ELF-1 (cell line): Measurements from ENCODE around the gene SLC7A5.
A peak's percentile ranks its signal among the peaks of the same experiment; 100 is the strongest.
"Not testable (repeated sequence)": the region's sequence is repeated elsewhere in the genome, so short reads cannot be mapped to it uniquely, and the experiment has no call there.

Source experiments
- DNase-seq: peaks from one replicate; pipeline ENCODE4 v3.0.0-alpha.2; 2016; ENCODE audit warnings: low read depth, low spot score

SLC7A5 gene

DNA sequence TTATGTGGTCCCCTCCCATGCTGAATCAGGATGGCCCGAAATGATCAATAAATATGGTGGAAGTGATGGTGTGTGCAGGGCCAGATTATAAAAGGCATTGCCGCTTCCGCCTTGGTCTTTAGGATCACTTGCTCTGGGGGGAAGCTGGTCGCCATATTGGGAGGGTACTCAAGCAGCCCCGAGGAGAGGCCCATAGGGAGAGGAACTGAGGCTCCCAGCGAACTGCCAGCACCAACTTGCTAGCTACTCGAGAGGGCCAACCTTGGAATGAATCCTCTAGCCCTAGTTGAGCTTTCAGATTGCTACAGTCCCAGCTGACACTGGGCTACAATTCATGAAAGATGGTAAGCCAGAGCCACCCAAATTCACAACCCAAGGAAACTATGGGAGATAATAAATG lies 19.0 kb upstream of the SLC7A5 start:
- DNase-seq = not testable (repeated sequence)

DNA sequence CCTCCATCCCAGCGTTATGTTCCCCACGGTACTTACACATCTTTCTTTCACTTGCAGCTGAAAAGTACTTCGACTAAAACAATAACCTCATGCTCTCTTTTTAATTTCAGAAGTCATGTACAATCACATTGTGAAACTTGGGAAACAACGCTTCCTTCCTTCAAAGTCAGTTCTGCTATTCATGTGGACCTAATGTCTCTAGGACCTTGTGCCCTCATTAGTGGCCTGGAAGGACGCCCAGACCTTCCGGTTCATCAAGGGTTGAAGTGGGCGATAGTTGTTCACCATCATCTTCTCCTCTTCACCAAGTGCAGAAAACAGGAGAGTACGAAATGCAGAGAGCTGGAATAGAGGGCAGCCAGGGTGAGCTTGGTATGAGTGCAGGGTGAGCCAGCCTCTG lies 18.6 kb upstream of the SLC7A5 start:
- not testable (repeated sequence) for DNase-seq

DNA sequence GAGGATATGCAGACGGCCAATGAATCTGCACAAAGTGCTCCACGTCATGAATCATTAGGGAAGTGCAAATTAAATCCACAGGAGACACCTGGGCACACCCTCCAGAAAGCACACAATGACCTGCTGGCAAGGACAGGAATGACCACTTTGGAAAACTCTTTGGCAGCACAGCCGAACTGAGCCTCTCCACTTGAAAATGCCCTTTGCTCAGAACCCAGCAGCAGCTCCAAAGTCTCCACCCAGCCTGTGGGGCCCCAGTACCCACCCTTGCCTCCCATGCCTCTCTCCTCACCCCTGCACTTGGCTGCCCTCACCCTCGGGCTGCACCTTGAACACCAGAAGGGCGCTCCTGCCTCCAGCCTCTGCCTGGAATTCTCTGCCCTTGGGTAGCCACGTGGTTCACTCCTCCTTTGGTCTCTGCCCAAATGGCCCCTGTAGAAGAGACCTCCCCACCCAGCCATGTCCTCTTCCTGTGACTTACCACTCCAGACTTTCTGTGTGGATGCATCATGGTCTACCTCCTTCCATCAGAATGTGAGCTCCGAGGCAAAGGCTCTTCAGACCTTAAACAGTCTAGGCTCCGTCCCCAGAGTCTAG lies 16.2 kb upstream of the SLC7A5 start:
- not testable (repeated sequence) for DNase-seq

DNA sequence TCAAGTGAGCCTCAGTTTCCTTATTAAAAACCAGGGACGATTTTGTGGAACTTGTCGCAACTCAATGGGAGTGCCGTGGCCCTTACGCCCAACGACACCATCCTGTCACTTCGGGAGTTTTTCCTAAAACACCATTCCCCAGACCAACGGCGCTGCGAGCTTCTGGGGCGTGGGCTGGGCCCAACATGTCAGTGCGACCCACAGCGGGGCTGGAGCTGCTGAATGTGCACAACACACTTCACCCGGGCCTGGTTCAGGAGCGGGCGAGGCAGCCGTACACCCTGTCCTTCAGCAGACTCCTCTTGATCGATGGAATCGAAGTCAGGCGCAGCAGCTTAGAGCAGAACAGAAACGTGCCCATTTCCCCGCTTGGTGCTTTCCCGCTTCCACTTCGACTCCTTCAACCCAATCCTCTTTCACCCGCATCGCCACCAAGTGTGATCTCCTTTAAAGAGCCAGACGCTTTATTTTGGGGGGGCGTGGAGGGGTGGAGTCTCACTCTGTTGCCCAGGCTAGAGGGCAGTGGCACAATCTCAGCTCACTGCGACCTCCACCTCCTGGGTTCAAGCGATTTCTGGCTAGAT lies 13.2 kb upstream of the SLC7A5 start:
- DNase-seq = no peak

DNA sequence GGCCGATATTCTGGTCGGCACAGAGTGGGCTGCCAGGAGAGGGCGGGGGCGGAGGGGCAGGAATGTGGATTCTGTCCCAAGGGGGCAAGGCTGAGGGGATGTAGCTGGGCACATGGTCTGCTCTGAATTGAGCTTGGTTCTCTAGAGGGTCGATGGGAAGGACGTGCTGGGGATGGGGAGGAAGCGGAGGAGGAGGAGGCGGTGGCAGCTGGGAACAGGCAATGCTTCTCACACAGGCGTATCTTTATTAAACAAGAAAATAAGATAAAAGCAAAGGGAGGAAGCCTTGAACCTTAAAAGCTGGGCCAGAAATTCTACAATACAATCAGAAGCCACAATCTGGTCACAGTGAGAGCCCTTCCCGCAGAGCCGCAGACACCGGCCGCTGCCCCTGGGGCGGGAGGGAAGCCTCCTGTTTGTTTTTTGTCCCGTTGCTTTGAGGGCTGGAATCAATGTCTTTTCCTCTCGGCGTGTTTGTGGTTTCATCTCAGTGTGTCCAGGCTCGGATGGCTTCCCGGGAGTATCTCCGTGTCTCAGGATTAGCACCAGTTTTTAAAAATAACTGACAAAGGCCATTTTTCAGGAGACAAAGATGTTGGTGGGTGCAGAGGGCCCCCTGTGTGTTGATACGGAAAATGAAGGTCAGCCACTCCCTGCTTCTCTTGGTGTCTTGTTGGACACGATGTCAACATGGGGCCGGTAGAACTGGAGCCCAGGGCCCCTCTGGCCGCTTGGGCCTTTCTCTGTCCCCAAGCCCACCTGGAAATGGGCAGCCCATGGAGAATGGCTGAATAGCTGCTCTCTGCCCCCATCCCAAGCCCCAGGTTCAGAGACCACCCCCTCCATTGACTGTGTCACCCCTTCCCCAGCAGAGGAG lies 12.3 kb upstream of the SLC7A5 start:
- peak; percentile 52 for DNase-seq

DNA sequence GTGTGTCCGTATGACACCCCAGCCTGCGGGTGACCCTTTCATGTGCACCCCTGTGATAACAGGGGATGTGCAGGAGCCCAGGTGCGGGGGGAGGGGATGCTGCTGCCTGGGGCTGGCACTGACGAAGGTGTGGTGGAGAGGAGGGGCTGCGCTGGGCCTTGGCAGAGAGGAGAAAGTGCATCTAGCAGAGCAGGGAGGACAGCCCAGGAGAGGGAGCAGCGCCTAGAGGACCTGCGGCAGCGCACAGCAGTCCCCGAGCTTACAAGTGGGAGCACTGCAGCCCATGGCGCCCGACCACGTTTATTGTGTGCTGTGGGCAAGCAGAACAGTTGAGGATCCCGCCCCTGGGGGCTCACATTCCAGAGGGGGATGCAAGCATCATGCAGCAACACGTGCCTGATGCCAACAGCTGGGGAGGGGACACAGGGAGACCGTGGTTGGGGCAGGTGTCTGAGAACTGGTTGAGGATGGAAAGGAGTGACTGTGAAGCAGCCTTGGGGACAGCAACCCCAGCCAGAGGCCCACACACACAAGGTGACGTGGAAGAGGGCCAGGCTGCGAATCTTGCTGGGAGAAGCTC lies 10.9 kb upstream of the SLC7A5 start:
- peak; percentile 71 for DNase-seq

DNA sequence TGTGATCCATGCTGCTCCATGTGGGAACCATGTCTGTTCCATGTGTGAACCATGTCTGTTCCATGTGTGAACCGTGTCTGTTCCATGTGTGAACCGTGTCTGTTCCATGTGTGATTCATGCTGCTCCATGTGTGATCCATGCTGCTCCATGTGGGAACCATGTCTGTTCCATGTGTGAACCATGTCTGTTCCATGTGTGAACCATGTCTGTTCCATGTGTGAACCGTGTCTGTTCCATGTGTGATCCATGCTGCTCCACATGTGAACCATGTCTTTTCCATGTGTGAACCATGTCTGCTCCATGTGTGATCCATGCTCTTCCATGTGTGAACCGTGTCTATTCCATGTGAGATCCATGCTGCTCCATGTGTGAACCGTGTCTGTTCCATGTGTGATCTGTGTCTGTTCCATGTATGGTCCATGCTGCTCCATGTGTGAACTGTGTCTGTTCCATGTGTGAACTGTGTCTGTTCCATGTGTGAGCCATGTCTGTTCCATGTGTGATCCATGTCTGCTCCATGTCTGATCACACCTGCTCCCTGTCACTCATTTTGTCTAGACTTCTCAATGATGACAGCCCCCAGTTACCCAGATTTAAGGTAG lies 10.2 kb upstream of the SLC7A5 start:
- not testable (repeated sequence) for DNase-seq

DNA sequence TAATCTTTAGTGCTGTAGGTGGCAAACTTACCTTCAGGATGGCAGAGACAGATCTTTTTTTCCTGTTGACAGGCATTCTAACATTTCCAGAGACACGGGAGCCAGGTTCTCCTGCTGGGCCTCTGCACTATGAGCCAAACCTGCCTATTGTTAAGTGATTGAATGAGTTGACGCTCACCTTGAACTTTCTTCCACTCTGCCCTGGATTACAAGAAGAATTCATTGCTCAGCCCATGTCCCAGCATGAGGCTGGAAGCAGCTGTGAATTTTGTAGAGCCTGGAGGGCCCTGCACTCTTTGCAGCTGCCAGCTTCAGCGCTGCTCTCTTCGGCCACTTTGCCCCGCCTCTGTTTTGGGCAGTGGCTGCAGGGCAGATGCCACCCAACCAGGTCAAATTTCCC lies 9.4 kb upstream of the SLC7A5 start:
- peak; percentile 15 for DNase-seq

DNA sequence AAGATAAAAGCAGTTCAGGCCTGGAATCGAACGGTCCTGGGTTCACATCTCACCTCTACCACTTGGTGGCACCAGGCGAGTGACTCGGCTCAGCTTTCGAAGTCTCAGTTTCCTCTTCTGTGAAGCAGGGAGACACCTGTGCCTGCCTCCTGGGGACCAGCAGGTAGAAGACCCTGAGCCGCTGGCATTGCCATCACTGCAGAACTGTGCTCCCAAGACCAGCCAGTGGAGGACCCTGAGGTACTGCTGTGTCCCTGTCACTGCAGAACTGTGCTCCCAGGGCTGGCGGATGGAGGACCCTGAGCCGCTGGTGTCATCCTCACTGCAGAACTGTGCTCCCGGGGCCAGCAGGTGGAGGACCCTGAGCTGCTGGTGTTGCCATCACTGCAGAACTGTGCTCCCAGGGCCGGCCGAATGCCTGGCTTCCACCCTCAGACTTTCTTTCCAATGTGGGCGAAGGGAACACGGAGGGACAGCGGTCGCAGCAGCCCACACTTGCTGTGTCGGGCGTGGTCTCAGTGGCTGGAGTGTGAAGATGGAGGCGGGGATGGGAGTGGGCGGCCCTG lies 8.7 kb upstream of the SLC7A5 start:
- DNase-seq = no peak

DNA sequence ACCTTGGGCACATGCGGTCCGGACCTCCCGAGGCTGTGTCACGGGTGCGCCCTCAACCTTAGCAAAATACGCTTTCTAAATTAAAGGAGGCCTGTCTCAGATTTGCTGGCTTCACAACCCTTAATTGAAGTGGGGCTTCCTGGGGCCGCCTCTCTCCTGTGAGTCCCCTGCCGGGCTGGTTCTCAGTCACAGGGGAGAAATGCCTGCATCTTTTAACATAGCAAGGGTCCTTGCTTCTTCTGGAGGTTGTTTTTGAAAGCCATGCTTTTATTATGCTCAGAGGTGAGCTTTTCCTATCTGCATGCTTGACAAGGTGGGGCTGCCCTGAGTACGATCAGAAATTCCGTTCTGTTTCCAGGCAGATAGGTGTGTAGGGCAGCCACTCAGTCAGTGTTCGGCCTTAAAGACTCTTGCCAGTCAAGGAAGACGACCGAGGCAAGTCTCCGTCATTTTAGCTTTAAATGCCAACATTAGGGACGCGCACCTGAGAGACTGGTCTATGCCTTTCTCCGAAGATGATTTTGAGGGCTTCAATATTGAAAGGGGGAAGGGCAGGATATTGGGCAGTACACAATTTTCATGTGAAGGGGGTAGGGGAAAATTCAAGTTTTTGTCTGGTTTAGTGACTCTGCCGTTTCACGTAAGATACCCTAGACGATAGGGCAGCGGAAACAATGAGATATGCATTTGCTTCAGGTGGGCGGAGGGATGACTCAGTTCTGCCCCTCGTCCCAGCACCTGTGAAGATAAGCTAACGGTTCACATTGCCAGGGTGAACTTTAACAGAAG lies 5.5 kb upstream of the SLC7A5 start:
- DNase-seq = peak; percentile 53

DNA sequence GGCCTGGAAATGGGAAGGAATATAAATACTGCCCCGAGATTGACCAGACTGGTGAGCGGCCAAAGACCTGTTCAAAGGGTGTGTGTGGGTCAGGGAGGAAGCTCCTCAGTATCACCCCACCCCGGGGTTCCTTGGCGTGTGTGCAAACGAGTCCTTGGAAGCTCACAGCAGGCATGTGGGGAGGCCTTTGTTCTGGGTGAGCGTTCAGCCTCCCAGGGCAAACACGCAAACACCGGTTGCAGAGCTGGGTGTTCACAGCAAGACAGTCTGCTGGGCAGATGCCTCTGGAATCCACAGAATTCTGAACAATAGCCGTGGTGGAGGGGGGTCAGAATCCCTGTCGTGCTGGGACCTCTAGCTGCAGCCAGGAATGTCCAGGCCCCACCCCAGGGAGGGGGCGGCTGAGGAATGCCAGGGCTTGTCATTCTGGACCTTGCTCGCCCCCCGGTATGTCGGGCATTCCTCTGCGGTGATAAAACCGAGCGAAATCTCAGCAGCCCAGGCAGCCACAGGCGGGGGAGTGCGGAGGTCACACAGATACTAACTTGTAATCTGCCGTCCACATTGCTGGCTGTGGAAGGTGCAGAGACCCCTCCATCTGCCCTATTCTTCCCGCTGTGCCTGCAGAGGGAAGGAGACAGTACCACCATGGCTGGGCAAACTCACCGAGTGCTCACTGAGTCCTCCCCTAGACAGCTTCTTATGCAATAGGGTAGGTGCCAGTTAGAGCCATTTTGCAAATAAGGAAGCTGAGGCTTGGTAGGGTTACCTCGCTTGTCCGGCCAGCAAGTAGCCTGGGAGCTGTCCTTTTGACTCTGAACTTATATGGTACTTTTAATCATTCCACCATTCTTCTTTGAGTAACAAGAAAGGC lies 1.3 kb upstream of the SLC7A5 start:
- DNase-seq = peak; percentile 97

DNA sequence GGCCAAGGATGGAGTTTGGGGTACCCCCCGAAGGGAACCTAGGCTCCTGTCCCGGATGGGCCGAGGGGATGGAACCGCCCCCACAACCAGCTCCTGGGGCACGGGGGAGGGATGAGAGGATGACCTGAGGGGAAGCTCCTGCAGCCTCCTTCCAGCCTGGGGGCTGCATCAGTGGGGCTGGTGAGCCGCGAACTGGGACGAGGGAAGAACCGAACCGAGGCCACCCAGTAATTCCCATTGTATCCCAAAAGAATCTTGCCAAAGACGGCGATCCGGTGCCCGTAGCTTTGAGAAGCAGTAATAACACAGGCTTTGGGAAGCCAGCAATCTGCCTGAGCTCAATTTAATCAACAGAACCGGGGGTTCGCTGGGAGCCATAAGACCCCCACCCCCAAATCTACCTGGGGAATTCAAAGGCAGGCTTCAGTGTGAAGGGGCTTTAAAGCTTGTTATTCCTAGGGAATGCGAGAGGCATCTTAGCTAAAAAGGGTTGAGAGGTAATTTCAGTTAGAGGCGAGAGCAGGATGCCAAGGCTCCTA lies 641 bp upstream of the SLC7A5 start:
- DNase-seq = not testable (repeated sequence)

DNA sequence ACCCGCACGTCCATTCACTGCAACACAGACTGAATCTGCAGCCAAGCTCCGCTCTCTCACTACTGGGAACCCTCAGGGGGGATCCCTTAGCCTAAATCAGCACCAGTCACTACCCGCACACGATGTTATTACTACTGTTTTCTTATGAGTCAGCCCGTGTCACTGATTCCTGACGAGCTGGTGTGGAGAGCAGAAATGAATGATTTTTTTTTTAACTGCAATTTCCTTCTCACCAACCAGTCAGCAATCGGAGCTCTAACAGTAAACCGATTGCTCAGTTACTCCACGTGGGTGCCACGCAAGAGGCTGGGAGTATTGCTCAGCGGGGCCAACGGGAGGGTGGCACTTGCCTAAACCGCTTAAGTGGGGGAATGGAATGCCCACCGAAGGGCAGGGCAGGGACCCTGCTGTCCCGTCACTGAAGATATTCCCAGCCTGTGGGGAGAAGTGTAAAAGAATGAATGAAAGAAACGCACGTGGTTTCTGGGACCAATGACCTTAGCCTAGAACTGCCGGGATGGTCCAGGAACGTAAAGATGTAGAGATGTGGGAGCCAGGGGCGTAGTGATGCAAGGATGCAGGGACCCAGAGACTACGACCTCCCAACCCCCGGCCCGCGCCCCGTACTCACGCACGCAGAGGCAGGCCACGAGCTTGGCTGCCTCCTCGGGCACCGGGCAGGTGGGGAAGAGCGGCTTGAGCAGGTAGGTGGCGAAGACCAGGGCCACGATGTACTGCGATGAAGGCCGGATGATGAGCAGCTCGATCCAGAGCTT lies 865 bp downstream of the SLC7A5 start:
- peak; percentile 45 for DNase-seq

DNA sequence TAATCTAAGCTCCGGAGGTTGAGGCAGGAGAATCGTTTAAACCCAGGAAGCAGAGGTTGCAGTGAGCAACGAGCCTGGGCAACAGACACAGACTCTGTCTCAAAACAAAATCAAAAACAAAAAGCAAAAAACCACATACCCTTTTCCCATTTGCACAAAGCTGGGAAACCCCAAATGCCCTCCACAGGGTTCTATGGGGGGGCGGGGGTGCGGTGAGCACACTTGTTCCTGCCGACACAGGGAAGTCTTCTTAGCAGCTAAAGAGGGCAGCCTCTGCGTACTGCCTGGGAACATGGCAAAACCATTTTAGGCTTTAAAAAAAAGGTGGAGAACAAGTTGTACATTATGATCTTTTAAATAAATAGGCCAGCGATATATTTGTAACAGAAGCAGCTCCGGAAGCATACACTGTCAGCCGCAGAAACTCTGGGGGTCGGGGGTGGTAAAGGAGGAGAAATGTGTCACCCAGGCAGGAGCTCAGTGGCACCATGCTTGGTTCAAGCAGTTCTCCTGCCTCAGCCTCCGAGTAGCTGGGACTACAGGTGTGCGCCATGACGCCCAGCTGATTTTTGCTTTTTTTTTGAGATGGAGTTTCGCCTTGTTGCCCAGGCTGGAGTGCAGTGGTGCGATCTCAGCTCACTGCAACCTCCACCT lies 3.3 kb downstream of the SLC7A5 start:
- DNase-seq = peak; percentile 20

DNA sequence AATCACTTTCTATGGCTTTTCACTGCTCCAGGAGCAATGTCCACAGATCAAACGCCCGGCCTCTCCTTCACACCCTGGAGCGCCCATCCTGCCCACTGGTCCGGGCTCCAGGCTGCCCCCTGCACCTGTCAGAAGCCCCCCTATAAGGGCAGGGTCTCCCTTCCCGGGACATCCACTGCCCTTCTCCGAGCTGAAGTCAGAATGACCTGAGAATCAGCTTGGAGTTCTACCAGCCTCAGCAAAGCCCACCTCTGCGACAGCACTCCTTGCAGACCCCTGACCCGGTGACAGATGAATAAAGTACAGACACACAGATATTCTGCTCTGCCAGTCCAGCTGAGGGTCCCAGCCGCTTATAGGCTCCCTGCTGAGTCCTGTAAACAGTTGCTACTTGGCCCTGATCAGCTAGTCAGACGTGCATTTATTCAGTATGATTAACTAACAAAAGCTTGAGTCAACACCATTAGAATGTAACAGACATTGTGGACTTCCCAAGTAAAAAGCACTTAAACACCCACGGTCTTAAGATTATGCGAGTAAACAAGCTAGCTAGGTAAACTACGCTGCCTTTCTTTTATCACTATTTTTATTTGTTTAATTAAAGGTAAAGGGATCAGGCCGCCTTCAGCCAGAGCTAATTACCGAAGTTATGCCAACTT lies 4.8 kb downstream of the SLC7A5 start:
- DNase-seq = peak; percentile 23

DNA sequence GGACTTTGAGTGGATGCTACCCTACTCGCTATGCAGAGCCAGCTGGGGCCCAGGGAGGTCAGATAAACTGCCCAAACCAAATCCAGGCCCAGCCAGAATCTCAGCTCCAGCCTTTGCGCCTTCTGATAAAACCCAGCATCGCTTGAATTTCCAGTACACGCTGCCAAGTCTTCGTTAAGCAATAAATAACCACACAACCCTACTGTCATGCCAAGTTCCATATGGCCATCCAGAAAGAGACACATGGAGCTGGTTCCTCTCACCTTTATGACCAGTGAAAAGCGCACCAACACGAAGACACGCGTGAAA lies 6.0 kb downstream of the SLC7A5 start:
- DNase-seq = peak; percentile 14

DNA sequence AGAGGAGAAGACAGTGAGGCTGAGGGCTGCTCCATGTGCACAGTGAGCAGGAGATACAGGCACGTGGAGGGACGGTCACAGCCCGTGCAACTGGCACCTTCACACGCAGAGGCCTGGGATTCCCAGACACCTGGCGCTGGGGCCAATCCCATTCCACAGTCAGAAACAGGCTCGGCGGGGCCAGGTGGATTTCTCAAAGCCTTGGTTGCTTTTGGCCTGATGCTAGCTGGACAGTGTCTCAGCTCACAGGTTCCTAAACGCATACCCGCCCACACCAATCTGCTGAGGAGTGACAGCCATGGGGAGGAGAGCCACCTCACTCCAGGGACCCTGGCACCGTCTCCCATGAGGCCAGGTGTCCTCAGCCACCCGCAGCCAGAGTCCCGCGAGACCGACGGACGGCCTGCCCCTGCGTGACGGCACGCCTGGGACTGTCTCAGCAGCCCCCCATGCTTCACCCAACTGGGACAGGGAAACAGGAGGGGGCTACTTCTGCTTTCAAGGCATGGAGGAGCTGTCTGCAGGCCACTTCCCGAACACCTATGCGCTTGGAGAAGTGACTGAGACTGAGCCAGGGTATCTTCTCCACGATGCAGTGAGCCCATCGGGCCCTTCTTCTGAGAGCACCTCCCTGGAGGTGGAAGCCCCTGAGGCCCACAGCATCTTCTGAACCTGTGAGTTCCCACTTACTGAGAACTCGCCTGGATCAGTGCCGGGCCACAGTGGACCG lies 6.5 kb downstream of the SLC7A5 start:
- not testable (repeated sequence) for DNase-seq
